Renal cortex interstitium (tissue), 11 donors: ENCODE results near the gene EFNB3. TPM values are rescaled to one million over a fixed set of nuclear protein-coding genes. Genes with fewer than 3 reads are reported as not detected.

Experiments
- DNase-seq, 11 donors: peaks; one replicate each; pipeline ENCODE4 v3.0.0-alpha.2; 2013; ENCODE audit warnings: low read depth in 9 of 11, low spot score in 4 of 11; ENCODE audit errors: extremely low read depth in 1 of 11
- polyA plus RNA-seq, 3 donors: library from polyadenylated mRNA; unstranded; fragments of 120-200 nt; gene quantifications; one replicate each; pipeline ENCODE4 v1.2.1, GENCODE V29; 2013; ENCODE audit not compliant: insufficient read length in 3 of 3

Gene EFNB3
- polyA plus RNA-seq, 3 donors, result 19.9 to 27.6 (median 21.5) TPM

GRCh38 chr17:7712111-7712771, 7.2 kb downstream of the EFNB3 start:
- DNase-seq, result no peak

- DNase-seq, result no peak
Measured at GRCh38 chr17:7713782-7714181, 8.8 kb downstream of the EFNB3 start.

GRCh38 chr17:7714721-7715594, 10.0 kb downstream of the EFNB3 start:
- no peak for DNase-seq

GRCh38 chr17:7715936-7716886, 11.2 kb downstream of the EFNB3 start:
- DNase-seq, result no peak

GRCh38 chr17:7716901-7717755, 12.1 kb downstream of the EFNB3 start, which contains the start of gene DNAH2:
TSS of gene DNAH2 (plus strand) at chr17:7717744. CDS start at chr17:7719735, 1,991 bp downstream.
- DNase-seq, result peak; percentile 84 to 96 (median 89)

GRCh38 chr17:7717756-7718350, 12.9 kb downstream of the EFNB3 start:
- DNase-seq, result no peak

- DNase-seq, result no peak
Measured at GRCh38 chr17:7719661-7720060, 14.7 kb downstream of the EFNB3 start.

GRCh38 chr17:7720125-7720524, 15.1 kb downstream of the EFNB3 start:
- no peak for DNase-seq

- no peak for DNase-seq
Measured at GRCh38 chr17:7721612-7722011, 16.6 kb downstream of the EFNB3 start.

GRCh38 chr17:7727886-7728285, 22.9 kb downstream of the EFNB3 start:
- no peak for DNase-seq

- DNase-seq, result no peak
Measured at GRCh38 chr17:7729816-7730215, 24.8 kb downstream of the EFNB3 start.

GRCh38 chr17:7732981-7733539, 28.1 kb downstream of the EFNB3 start:
- DNase-seq, result no peak

- no peak for DNase-seq
Measured at GRCh38 chr17:7737601-7738000, 32.6 kb downstream of the EFNB3 start.

- no peak for DNase-seq
Measured at GRCh38 chr17:7739746-7740145, 34.7 kb downstream of the EFNB3 start.

- no peak for DNase-seq
Measured at GRCh38 chr17:7740481-7741001, 35.5 kb downstream of the EFNB3 start.

- no peak for DNase-seq
Measured at GRCh38 chr17:7742729-7743128, 37.7 kb downstream of the EFNB3 start.

GRCh38 chr17:7744416-7744815, 39.4 kb downstream of the EFNB3 start:
- DNase-seq, result peak in 1 of 11 donors; percentile 13
